ENCODE results near the gene TBL2.

GRCh38 chr7:73625276-73625675 lies 46.9 kb upstream of the TBL2 start:
- TF ChIP-seq CTCF (IDR thresholded peaks at IDR 0.05; ENCODE audit: low read depth, low read length) = no peak
- no peak for TF ChIP-seq EZH2phosphoT487 (IDR thresholded peaks at IDR 0.05; ENCODE audit: low read depth)
